Esophagus squamous epithelium (tissue), 5 donors: ENCODE data around the gene KCNC2. TPM values are rescaled to one million over a fixed set of nuclear protein-coding genes. Genes with fewer than 3 reads are reported as not detected.

Source experiments
- DNase-seq: peaks from one replicate; lab custom pipeline; 2025; lab: John Stamatoyannopoulos, UW
- H3K27ac ChIP-seq, 4 donors: fragments of 200-600 bp; sonication (generic); one replicate each; pipeline ENCODE4 v1.5.1; 2016 to 2019; ENCODE audit warnings: mild to moderate bottlenecking in 1 of 4
- H3K27me3 ChIP-seq, 4 donors: fragments of 200-600 bp; sonication (generic); 1 replicate in 3 of 4; 2 replicates in 1 of 4; pipeline versions ENCODE4 v1.5.1 to v1.6.0; 2017 to 2021; ENCODE audit warnings: antibody characterized with exemption in 1 of 4
- H3K36me3 ChIP-seq, 3 donors: fragments of 200-600 bp; sonication (generic); one replicate each; pipeline ENCODE4 v1.5.1; 2016 to 2019
- H3K4me1 ChIP-seq, 3 donors: fragments of 200-600 bp; sonication (generic); one replicate each; pipeline ENCODE4 v1.5.1; 2017 to 2019
- H3K4me3 ChIP-seq, 4 donors: fragments of 200-600 bp; sonication (generic); 1 replicate in 3 of 4; 2 replicates in 1 of 4; pipeline ENCODE4 v1.5.1; 2016 to 2019; ENCODE audit warnings: mild to moderate bottlenecking in 2 of 4, moderate library complexity in 1 of 4
- H3K9me3 ChIP-seq, 3 donors: fragments of 200-600 bp; sonication (generic); one replicate each; pipeline ENCODE4 v1.5.1; 2016 to 2019
- CTCF ChIP-seq, 6 experiments: fragments of 450-650 bp in 4 of 6; fragments of 200-600 bp in 2 of 6; sonication (generic) in 2 of 6; IDR thresholded peaks; one replicate each; pipeline ENCODE4 v1.5.1; 2016 to 2019; ENCODE audit warnings: antibody characterized with exemption in 6 of 6, mild to moderate bottlenecking in 4 of 6, moderate library complexity in 4 of 6
- POLR2A ChIP-seq, 4 donors: fragments of 450-650 bp; IDR thresholded peaks; one replicate each; pipeline ENCODE4 v1.6.1; 2017; ENCODE audit warnings: antibody characterized with exemption in 4 of 4, mild to moderate bottlenecking in 4 of 4, moderate library complexity in 3 of 4
- WGBS, 2 donors: methylation state at CpG; one replicate each; pipeline ENCODE4 v1.1.5; 2018; 5-methylcytosine and 5-hydroxymethylcytosine counted together
- intact Hi-C: fragments of 100-400 bp; cut with DNase I; formaldehyde crosslinking; loops from one replicate; pipeline ENCODE4 v1.15.0; 2022
- total RNA-seq, 4 donors: library from RNA; depleted of rRNA; stranded (reverse); fragments of >200 nt; gene quantifications; one replicate each; pipeline ENCODE4 v1.1.0, GENCODE V29; 2016
- donor health status: DM: yes; HTN: yes; CAD: no.

KCNC2 gene
- total RNA-seq, 4 donors from 2014 or later = not detected

GRCh38 chr12:75154388-75154787 lies 55.3 kb downstream of the KCNC2 start:
- H3K4me1 ChIP-seq = no peaks in the 10 kb centered on the region
- intact Hi-C loops = no loop called here
- no peak for DNase-seq
- no peaks in the 10 kb centered on the region for H3K36me3 ChIP-seq
- no peak overlapping the region for H3K4me3 ChIP-seq
- H3K27ac ChIP-seq = no peak overlapping the region
- H3K27me3 ChIP-seq = no peaks in the 10 kb centered on the region
- 56 to 67% methylated on average over 1 of the region's 1 CpG for WGBS, 2 donors
- no peak for TF ChIP-seq CTCF (IDR thresholded peaks at IDR 0.05)
- TF ChIP-seq POLR2A (IDR thresholded peaks at IDR 0.05) = no peak
- H3K9me3 ChIP-seq = no peaks in the 10 kb centered on the region

GRCh38 chr12:75139196-75139595 lies 70.4 kb downstream of the KCNC2 start:
- intact Hi-C loops = no loop called here
- Histone ChIP-seq H3K27ac (no peak overlapping the region), H3K27me3 (no peaks in the 10 kb centered on the region), H3K9me3 (no peaks in the 10 kb centered on the region), H3K4me3 (no peak overlapping the region), H3K4me1 (no peaks in the 10 kb centered on the region), H3K36me3 (no peaks in the 10 kb centered on the region)
- TF ChIP-seq POLR2A (IDR thresholded peaks at IDR 0.05) (no peak), CTCF (IDR thresholded peaks at IDR 0.05) (no peak)
- DNase-seq = no peak
- 72 to 82% methylated on average over 5 of the region's 5 CpGs for WGBS, 2 donors

DNA sequence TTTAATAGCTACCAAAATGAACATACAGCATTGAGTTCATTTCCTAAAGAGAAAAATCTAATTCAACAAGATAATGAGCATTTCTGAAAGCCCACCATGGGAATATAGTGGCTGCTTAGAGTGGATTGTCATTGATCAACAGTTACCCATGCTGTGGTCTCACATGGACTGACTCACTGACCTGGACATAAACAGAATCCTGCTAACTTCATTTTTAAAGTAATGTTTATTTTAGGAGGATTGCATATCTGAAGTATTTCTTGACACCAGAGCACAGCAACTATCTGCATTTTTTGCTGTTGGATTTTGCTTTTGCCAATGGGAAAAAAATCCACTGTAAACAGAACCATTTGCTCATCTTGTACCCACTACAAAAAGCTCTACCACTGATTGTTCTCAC lies 71.7 kb downstream of the KCNC2 start:
- DNase-seq = no peak
- no peak overlapping the region for H3K4me3 ChIP-seq
- no peaks in the 10 kb centered on the region for H3K27me3 ChIP-seq
- H3K4me1 ChIP-seq = no peaks in the 10 kb centered on the region
- H3K27ac ChIP-seq = no peak overlapping the region
- intact Hi-C loops = no loop called here
- no peaks in the 10 kb centered on the region for H3K36me3 ChIP-seq
- no peak for TF ChIP-seq CTCF (IDR thresholded peaks at IDR 0.05)
- TF ChIP-seq POLR2A (IDR thresholded peaks at IDR 0.05) = no peak
- no peaks in the 10 kb centered on the region for H3K9me3 ChIP-seq

DNA sequence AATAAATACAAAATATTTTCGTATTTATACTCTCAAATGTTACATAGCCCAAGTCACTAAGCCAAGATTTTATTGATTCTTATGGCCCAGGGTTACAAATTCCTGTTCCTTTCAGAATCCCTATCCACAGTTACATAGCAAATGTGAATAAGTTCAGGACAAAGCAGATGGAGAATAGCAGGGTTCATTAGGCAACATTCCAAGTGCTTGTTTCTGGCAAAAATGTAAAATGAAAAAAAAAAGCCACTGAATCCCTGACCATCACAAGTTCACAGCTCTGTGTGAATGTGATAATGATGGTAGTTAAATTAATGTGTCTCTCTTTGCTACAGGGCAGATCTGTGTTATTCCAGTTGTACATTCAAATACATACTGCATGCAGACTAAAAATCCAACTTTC lies 74.6 kb downstream of the KCNC2 start:
- Histone ChIP-seq H3K4me1 (peaks cover 0 to 3% (median 0%) of the 10 kb centered on the region in 3 donors), H3K9me3 (no peaks in the 10 kb centered on the region), H3K36me3 (no peaks in the 10 kb centered on the region), H3K27ac (no peak overlapping the region), H3K27me3 (no peaks in the 10 kb centered on the region), H3K4me3 (no peak overlapping the region)
- 38 to 41% methylated on average over 1 of the region's 1 CpG for WGBS, 2 donors
- intact Hi-C loops = no loop called here
- TF ChIP-seq CTCF (IDR thresholded peaks at IDR 0.05) = no peak
- TF ChIP-seq POLR2A (IDR thresholded peaks at IDR 0.05) = no peak
- DNase-seq = no peak

DNA sequence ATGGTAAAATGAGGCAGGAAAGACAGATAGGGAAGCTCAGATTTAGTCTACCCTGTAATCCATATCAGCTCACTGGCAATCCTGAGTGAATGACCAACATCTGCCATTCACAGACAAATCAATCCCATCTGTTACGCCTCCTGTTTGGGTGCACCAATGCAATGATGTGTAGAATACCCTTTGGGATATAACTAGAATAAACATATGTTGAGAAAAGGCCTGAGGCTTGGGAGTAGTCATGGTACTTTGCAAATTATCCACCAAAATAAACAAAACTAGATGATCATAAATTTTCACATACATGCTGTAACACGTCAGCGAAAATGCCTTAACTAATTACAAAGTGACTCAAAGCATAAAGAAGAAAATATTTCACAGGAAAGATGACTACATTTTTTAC lies 78.8 kb downstream of the KCNC2 start:
- WGBS, 2 donors = 36 to 46% methylated on average over 3 of the region's 3 CpGs
- TF ChIP-seq CTCF (IDR thresholded peaks at IDR 0.05) (no peak), POLR2A (IDR thresholded peaks at IDR 0.05) (no peak)
- H3K4me1 ChIP-seq = peaks cover 0 to 3% (median 0%) of the 10 kb centered on the region in 3 donors
- intact Hi-C loops = no loop called here
- no peak overlapping the region for H3K4me3 ChIP-seq
- no peaks in the 10 kb centered on the region for H3K27me3 ChIP-seq
- H3K27ac ChIP-seq = no peak overlapping the region
- H3K36me3 ChIP-seq = no peaks in the 10 kb centered on the region
- no peaks in the 10 kb centered on the region for H3K9me3 ChIP-seq
- DNase-seq = no peak
